A673 (cell line): Measurements from ENCODE around the gene CASQ1.

Experiments used
- CTCF ChIP-seq: fragments of 300-800, 200-600 bp; sonication (generic); conservative IDR thresholded peaks from 2 replicates; pipeline ENCODE4 v1.5.1; 2017; ENCODE audit warnings: low read depth, mild to moderate bottlenecking, antibody characterized with exemption, low read length, moderate library complexity, mixed read lengths
- EZH2 ChIP-seq: fragments of 200-600 bp; sonication (generic); IDR thresholded peaks from 2 replicates; pipeline ENCODE4 v1.6.1; 2017; ENCODE audit warnings: borderline replicate concordance, low read depth, mild to moderate bottlenecking, mixed read lengths, antibody characterized with exemption, low read length; ENCODE audit not compliant: poor library complexity, severe bottlenecking

- no peak for TF ChIP-seq CTCF
- no peak for TF ChIP-seq EZH2
Observed at GRCh38 chr1:160204526-160205241, 14.3 kb downstream of the CASQ1 start.
